ENCODE measurements around the gene TOP2B. TPM values are rescaled to one million over a fixed set of nuclear protein-coding genes. Genes with fewer than 3 reads are reported as not detected.

TOP2B gene
- total and polyA plus RNA-seq, 9 of the 15 experiments (the other 6 are each of a cell fraction or from before 2014, with no cell fraction given) = 45.3 to 186 (median 134) TPM

DNA sequence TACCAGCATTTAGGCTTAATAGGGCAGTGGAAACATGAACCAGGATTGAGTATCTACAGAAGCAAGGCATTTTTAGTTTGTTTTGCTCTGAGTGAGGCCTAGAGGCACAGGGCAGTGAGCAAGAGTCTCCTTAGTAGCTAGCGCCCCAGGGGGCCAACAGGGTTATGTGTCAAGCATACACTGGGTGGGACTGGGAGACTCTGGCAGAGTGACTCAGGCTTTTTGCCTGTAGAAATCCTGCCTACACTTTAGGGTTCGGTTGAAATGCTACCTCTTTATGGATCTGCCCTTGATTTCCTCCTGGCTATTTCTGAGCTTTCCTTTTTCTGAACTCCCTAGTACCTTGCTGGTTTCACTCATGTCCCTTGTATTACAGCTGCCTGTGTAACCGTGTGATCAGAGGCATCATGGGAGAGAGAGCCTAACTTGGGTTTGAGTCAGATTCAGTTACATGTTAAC is 72.2 kb downstream of the TOP2B start (continued):
- TF ChIP-seq EHMT2 (IDR thresholded peaks at IDR 0.05) = peak; percentile 62; the same call in 1 of the 2 replicates
- no peak for TF ChIP-seq ARHGAP35 (IDR thresholded peaks at IDR 0.05; ENCODE audit: partially characterized antibody)
- no peak for TF ChIP-seq CCAR2 (IDR thresholded peaks at IDR 0.05; ENCODE audit: low read depth, low read length)
- no peak for TF ChIP-seq TFAP4 (CRISPR knock-in tag; IDR thresholded peaks at IDR 0.05; ENCODE audit: borderline replicate concordance)
- no peak for TF ChIP-seq HMGN3 (IDR thresholded peaks at IDR 0.05; ENCODE audit: borderline replicate concordance, extremely low read depth, insufficient read length, low read depth, low read length)
- no peak for TF ChIP-seq CCNT2 (IDR thresholded peaks at IDR 0.05; ENCODE audit: borderline replicate concordance, extremely low read depth, insufficient read length, low read depth, low read length)
- TF ChIP-seq SNIP1 (IDR thresholded peaks at IDR 0.05; ENCODE audit: low read depth) = no peak
- no peak for TF ChIP-seq EP300 (IDR thresholded peaks at IDR 0.05; ENCODE audit: low read length)
- peak; percentile 47; the same call in 1 of the 2 replicates for TF ChIP-seq SMARCE1 (IDR thresholded peaks at IDR 0.05)
- no peak for TF ChIP-seq RFX1 (IDR thresholded peaks at IDR 0.05)
- peak; percentile 75 for TF ChIP-seq TBP (optimal IDR thresholded peaks at IDR 0.05; ENCODE audit: low read depth, low read length)
- TF ChIP-seq NR2C2 (CRISPR knock-in tag; IDR thresholded peaks at IDR 0.05) = no peak
- no peak for TF ChIP-seq NR2C2 (tag; IDR thresholded peaks at IDR 0.05)
- TF ChIP-seq BACH1 (tag; IDR thresholded peaks at IDR 0.05) = 0 out of 2 replicates have a peak, but pooled peaks have one; percentile 27
- TF ChIP-seq, protein P1, sequence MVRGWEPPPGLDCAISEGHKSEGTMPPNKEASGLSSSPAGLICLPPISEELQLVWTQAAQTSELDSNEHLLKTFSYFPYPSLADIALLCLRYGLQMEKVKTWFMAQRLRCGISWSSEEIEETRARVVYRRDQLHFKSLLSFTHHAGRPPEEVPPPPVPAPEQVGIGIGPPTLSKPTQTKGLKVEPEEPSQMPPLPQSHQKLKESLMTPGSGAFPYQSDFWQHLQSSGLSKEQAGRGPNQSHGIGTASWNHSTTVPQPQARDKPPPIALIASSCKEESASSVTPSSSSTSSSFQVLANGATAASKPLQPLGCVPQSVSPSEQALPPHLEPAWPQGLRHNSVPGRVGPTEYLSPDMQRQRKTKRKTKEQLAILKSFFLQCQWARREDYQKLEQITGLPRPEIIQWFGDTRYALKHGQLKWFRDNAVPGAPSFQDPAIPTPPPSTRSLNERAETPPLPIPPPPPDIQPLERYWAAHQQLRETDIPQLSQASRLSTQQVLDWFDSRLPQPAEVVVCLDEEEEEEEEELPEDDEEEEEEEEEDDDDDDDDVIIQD (CRISPR knock-in tag; IDR thresholded peaks at IDR 0.05) = no peak
- TF ChIP-seq ZC3H4 (CRISPR knock-in tag; IDR thresholded peaks at IDR 0.05; ENCODE audit: borderline replicate concordance) = no peak
- TF ChIP-seq ETS2 (tag; IDR thresholded peaks at IDR 0.05; ENCODE audit: borderline replicate concordance, poor library complexity, severe bottlenecking) = no peak
- TF ChIP-seq PHF8 (IDR thresholded peaks at IDR 0.05; ENCODE audit: borderline replicate concordance, low read length) = no peak
- TF ChIP-seq KDM1A (IDR thresholded peaks at IDR 0.05) = no peak
- TF ChIP-seq BCLAF1 (IDR thresholded peaks at IDR 0.05; ENCODE audit: borderline replicate concordance in 1 of 2, control insufficient read depth in 1 of 2, low read depth in 2 of 2, low read length in 1 of 2) = peak in 1 of 2 experiments; percentile 81; a peak in 2 of 4 replicates
- peak; percentile 80 for TF ChIP-seq MAFF (IDR thresholded peaks at IDR 0.05; ENCODE audit: low read length)
- no peak for TF ChIP-seq PURB (CRISPR knock-in tag; IDR thresholded peaks at IDR 0.05; ENCODE audit: low read depth)
- TF ChIP-seq PHF20 (IDR thresholded peaks at IDR 0.05; ENCODE audit: partially characterized antibody) = no peak
- TF ChIP-seq CREM (IDR thresholded peaks at IDR 0.05; ENCODE audit: low read depth) = 0 out of 2 replicates have a peak, but pooled peaks have one; percentile 20
- no peak for TF ChIP-seq NUFIP1 (IDR thresholded peaks at IDR 0.05; ENCODE audit: partially characterized antibody)
- TF ChIP-seq ZNF324 (CRISPR knock-in tag; IDR thresholded peaks at IDR 0.05) = no peak
